ENCODE data around the gene RBMY1D. TPM values are rescaled to one million over a fixed set of nuclear protein-coding genes. Genes with fewer than 3 reads are reported as not detected.
"Not testable (repeated sequence)": the region's sequence is repeated elsewhere in the genome, so short reads cannot be mapped to it uniquely, and the experiment has no call there.

The RBMY1D gene
- not detected for total RNA-seq

DNA sequence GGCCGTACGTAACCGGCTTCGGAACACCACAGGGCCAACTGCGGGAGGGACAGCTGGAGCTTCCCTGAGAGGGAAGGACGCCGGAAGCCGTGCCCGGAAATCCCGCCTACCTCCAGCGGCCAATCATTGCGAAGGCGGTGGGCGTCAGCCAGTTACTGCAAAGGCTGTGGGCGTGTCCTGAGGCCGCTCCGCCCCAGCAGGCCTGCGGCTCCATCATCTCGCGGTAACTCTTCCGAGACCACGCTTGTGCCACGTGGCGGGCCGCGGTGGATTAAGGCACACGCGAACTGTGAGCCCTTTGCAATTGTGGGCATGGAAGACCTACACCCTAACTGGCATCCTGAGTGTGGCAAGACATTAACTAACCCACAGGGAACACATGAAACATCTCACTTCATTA, at the start of gene RBMY1D:
Gene RBMY1D (minus strand): TSS at position 101 of the 400 bp plus-strand sequence. CDS start 2,013 bp downstream, outside the sequence.
- H3K36me3 ChIP-seq (replicated peaks in 1 of 2; ENCODE audit: insufficient read depth in 1 of 2, low read depth in 2 of 2); H3K27me3 ChIP-seq; H3K9me3 ChIP-seq; H3K4me1 ChIP-seq; H3K27ac ChIP-seq; intact Hi-C loops (cut with DNase I); ATAC-seq; DNase-seq; H3K4me3 ChIP-seq: not testable (repeated sequence)
- WGBS, 2 donors: no CpG with 5 or more reads among the region's 28 CpGs

DNA sequence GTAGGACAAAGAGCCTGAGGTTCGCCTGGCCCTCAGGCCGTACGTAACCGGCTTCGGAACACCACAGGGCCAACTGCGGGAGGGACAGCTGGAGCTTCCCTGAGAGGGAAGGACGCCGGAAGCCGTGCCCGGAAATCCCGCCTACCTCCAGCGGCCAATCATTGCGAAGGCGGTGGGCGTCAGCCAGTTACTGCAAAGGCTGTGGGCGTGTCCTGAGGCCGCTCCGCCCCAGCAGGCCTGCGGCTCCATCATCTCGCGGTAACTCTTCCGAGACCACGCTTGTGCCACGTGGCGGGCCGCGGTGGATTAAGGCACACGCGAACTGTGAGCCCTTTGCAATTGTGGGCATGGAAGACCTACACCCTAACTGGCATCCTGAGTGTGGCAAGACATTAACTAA, 23.6 kb upstream of the RBMY1D start, which contains the start of gene RBMY1E:
Gene RBMY1E (minus strand): TSS at position 101 of the 400 bp plus-strand sequence. CDS start 1,978 bp downstream, outside the sequence.
- ATAC-seq; H3K27me3 ChIP-seq; H3K36me3 ChIP-seq (replicated peaks in 1 of 2; ENCODE audit: insufficient read depth in 1 of 2, low read depth in 2 of 2); H3K4me3 ChIP-seq; DNase-seq; intact Hi-C loops (cut with DNase I); H3K27ac ChIP-seq; H3K4me1 ChIP-seq; H3K9me3 ChIP-seq: not testable (repeated sequence)
- WGBS, 2 donors: no CpG with 5 or more reads among the region's 29 CpGs

DNA sequence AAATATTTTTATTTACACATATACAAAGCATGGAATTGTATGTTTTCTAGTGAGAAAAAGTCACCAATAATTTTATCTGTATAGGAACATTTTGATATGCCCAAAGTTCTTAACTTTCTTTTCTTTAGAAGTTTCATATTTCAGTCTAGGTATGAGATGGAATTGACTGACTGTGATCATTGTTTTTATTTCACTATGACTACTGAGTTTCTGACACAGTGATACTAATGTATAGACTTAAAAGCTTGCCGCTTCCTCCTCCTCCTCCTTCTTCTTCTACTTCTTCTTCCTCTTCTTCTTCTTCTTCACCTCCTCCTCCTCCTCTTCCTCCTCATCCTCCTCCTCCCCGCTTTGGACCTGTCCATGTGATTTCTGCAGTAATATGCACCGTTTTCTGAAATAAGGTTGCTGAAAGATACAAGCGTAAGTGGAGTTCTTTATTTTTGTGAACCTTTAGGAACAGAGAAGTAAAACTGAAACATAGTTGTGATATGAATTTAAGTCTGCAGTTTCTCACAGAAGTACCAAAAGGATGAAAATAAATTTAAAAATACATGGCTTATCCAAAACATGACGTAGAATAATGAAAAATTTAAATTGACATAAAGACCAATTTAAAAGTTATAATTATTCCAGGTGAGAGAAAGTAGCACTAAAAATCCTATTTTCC, 24.8 kb downstream of the RBMY1D start:
- H3K27ac ChIP-seq; DNase-seq; H3K4me1 ChIP-seq; H3K36me3 ChIP-seq (replicated peaks in 1 of 2; ENCODE audit: insufficient read depth in 1 of 2, low read depth in 2 of 2); H3K27me3 ChIP-seq; intact Hi-C loops (cut with DNase I); H3K4me3 ChIP-seq; H3K9me3 ChIP-seq; ATAC-seq: not testable (repeated sequence)
- no CpG with 5 or more reads among the region's 5 CpGs for WGBS, 2 donors

DNA sequence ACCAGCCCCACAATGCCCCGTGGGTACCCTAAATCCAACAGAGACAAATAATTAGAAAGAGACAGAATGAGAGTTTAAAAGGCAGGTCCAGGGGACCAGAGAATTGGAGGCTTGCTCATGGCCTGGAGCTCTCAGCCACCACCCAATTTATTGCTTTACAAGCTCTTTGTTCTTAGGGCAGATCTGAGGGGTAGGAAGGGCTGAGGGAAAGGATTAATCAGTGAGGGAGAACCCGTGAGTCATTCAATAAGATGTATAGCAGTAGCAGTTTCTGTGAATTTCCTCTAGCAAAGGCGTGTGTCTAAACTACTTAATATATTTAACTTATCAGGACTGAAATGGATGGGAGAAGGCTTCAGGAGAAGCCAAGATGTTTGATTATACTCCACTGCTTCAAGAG, 48.8 kb downstream of the RBMY1D start:
- ATAC-seq: no peak
- Histone ChIP-seq H3K27me3 (no peaks in the 10 kb centered on the region), H3K4me1 (no peaks in the 10 kb centered on the region), H3K36me3 (replicated peaks in 1 of 2; ENCODE audit: insufficient read depth in 1 of 2, low read depth in 2 of 2) (no peaks in the 10 kb centered on the region), H3K27ac (no peak overlapping the region), H3K9me3 (no peaks in the 10 kb centered on the region), H3K4me3 (no peak overlapping the region)
- DNase-seq: no peak
- intact Hi-C loops (cut with DNase I): no loop called here
- WGBS, 2 donors: 39 to 48% methylated on average over 3 of the region's 3 CpGs
- TF ChIP-seq POLR2A (IDR thresholded peaks at IDR 0.05): no peak
- TF ChIP-seq, protein P1, sequence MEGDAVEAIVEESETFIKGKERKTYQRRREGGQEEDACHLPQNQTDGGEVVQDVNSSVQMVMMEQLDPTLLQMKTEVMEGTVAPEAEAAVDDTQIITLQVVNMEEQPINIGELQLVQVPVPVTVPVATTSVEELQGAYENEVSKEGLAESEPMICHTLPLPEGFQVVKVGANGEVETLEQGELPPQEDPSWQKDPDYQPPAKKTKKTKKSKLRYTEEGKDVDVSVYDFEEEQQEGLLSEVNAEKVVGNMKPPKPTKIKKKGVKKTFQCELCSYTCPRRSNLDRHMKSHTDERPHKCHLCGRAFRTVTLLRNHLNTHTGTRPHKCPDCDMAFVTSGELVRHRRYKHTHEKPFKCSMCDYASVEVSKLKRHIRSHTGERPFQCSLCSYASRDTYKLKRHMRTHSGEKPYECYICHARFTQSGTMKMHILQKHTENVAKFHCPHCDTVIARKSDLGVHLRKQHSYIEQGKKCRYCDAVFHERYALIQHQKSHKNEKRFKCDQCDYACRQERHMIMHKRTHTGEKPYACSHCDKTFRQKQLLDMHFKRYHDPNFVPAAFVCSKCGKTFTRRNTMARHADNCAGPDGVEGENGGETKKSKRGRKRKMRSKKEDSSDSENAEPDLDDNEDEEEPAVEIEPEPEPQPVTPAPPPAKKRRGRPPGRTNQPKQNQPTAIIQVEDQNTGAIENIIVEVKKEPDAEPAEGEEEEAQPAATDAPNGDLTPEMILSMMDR (IDR thresholded peaks at IDR 0.05): no peak

DNA sequence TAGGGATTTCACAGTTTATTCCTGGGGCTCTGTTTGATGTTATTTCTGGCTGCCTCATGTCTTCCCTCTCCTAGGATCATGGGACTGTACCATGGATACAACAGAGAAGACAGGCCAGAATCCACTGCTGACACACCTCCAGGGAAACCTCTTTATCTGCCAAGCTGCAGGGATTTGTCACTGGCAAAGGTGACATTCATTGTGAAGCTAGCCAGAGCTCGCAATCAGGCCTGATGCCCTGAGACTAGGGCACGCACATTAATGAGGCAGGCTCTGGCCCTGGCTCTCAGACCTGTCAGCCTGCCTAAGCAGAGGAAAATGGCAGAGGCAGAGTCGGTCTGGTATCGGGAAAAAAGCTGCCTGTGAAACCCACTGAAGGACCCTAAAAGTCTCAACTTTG, 52.2 kb downstream of the RBMY1D start:
- no peaks in the 10 kb centered on the region for H3K9me3 ChIP-seq
- H3K27ac ChIP-seq: no peak overlapping the region
- TF ChIP-seq POLR2A (IDR thresholded peaks at IDR 0.05): no peak
- TF ChIP-seq, protein P1 (IDR thresholded peaks at IDR 0.05): no peak
- ATAC-seq (no peak), DNase-seq (no peak)
- WGBS, 2 donors: 67 to 70% methylated on average over 3 to 4 of the region's 4 CpGs
- H3K4me1 ChIP-seq: no peaks in the 10 kb centered on the region
- intact Hi-C loops (cut with DNase I): no loop called here
- no peak overlapping the region for H3K4me3 ChIP-seq
- no peaks in the 10 kb centered on the region for H3K36me3 ChIP-seq (replicated peaks in 1 of 2; ENCODE audit: insufficient read depth in 1 of 2, low read depth in 2 of 2)
- H3K27me3 ChIP-seq: no peaks in the 10 kb centered on the region

DNA sequence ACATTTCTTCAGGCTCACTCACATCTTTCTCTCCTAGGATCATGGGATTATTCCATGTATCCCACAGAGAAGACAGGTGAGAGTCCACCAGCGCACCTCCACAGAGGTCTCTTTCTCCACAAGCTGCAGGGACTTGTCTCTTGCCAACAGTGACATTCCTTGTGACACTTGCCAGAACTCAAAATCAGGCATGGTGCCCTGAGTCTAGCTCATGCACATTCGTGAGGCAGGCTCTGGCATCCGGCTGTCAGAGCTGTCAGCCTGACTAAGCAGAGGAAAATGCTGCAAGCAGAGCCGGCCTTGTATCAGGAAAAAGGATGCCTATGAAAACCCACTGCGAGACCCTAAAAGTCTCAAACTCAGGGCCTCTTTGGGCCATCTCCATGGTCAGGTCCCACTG, 54.8 kb downstream of the RBMY1D start:
- Histone ChIP-seq H3K36me3 (replicated peaks in 1 of 2; ENCODE audit: insufficient read depth in 1 of 2, low read depth in 2 of 2) (no peaks in the 10 kb centered on the region), H3K27ac (no peak overlapping the region), H3K4me3 (no peak overlapping the region), H3K9me3 (no peaks in the 10 kb centered on the region), H3K4me1 (no peaks in the 10 kb centered on the region), H3K27me3 (no peaks in the 10 kb centered on the region)
- intact Hi-C loops (cut with DNase I): no loop called here
- WGBS, 2 donors: 46 to 80% methylated on average over 3 to 5 of the region's 5 CpGs
- no peak for TF ChIP-seq POLR2A (IDR thresholded peaks at IDR 0.05)
- TF ChIP-seq, protein P1 (IDR thresholded peaks at IDR 0.05): no peak
- no peak for ATAC-seq
- DNase-seq: no peak
